GM18951 (cell line): ENCODE data around the gene PRICKLE2.

Experiments used
- POLR2A ChIP-seq: IDR thresholded peaks from 4 replicates; pipeline ENCODE4 v1.6.1; 2011; ENCODE audit warnings: mild to moderate bottlenecking; ENCODE audit not compliant: insufficient read length, insufficient read depth; ENCODE audit errors: extremely low read depth
- in situ Hi-C: fragments of 300-500 bp; cut with MboI; formaldehyde crosslinking; loops from one replicate; pipeline ENCODE4 v1.12.0; 2022; ENCODE audit warnings: low sequenced_read_pairs, mixed read lengths, inconsistent platforms; ENCODE audit not compliant: unreplicated experiment

Gene PRICKLE2, protein sequence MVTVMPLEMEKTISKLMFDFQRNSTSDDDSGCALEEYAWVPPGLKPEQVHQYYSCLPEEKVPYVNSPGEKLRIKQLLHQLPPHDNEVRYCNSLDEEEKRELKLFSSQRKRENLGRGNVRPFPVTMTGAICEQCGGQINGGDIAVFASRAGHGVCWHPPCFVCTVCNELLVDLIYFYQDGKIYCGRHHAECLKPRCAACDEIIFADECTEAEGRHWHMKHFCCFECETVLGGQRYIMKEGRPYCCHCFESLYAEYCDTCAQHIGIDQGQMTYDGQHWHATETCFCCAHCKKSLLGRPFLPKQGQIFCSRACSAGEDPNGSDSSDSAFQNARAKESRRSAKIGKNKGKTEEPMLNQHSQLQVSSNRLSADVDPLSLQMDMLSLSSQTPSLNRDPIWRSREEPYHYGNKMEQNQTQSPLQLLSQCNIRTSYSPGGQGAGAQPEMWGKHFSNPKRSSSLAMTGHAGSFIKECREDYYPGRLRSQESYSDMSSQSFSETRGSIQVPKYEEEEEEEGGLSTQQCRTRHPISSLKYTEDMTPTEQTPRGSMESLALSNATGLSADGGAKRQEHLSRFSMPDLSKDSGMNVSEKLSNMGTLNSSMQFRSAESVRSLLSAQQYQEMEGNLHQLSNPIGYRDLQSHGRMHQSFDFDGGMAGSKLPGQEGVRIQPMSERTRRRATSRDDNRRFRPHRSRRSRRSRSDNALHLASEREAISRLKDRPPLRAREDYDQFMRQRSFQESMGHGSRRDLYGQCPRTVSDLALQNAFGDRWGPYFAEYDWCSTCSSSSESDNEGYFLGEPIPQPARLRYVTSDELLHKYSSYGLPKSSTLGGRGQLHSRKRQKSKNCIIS

DNA sequence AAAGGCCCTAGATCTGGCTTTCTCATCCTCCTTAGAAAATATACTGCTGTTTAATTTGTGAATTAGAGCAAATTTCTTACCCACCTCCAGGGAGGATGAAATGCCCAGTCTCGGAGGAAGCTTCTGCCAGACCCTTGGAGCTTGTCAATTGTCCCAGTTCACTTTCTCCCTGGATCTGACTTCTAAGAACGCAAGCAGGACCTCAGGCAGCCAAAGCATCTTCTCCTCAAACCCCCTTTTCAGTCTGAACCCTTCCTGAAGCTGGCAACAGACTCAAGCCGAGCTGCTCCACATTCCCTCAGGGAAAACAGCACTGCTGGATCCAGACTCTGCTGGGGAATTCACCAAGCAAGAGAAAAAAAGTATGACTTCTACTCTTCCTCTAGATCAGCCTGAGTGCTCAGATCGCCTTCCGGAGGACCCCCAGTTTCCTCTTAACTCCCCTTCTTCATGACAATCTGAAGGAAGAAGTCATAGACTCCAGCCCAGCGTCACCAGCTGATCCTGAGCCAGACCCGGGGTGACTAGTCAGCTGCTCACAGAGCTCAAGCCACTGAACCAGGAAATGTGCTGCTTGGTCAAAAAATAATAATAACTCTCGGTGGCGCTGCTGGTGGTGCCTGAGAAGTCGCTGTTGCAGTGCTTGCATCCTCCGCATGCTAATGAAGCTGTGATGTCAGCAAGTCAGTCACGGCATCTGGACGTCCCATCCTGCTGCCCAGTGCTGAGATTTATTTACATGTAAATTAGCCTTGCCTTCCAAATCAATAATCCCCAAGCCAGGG lies at the start of gene PRICKLE2:
Gene PRICKLE2 (minus strand): TSS at position 641 of the 785 bp plus-strand sequence. CDS start 26,539 bp downstream, outside the sequence.
- no peak for TF ChIP-seq POLR2A
- in situ Hi-C loops = no loop called here

DNA sequence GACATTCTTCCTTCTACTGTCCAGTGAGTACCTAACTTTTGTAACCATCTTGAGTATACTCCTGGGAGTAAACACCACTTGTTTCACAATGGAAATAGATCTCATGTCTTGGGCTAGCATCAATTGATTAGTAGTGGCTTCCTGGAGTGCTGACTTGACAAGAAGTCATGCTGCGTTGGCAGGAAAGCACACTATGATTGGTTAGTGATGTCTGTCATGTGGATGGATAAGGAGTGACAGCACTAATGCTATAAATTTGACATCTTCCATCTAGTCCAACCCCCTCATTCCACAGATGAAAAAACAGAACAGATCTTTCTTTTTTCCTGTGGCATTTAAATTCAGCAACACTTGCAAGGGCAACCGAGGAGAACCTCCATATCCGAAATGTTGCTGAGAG lies 47.6 kb upstream of the PRICKLE2 start:
- TF ChIP-seq POLR2A = no peak

DNA sequence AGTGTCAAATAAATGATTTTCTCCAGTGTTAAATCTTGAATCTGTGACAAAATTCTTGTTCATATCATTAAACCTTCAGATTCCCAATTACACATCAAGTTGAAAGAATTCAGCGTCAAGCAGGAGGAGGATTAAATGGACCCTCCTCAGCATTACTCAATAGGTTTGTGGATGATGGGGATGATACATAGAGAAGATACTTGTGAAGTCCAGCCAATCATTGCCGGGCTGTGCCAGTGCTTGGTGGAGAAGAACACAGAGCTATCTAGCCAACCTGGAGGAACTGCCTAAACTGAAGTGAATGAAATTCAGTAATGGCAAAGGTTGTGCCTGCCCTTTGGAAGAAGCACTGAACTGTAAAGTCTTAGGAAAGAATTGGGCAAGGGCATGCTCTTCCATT lies 47.0 kb upstream of the PRICKLE2 start:
- TF ChIP-seq POLR2A = no peak
- in situ Hi-C loops = no loop called here

More for the DNA sequence above, 47.6 kb upstream of the PRICKLE2 start:
- in situ Hi-C loops = no loop called here

DNA sequence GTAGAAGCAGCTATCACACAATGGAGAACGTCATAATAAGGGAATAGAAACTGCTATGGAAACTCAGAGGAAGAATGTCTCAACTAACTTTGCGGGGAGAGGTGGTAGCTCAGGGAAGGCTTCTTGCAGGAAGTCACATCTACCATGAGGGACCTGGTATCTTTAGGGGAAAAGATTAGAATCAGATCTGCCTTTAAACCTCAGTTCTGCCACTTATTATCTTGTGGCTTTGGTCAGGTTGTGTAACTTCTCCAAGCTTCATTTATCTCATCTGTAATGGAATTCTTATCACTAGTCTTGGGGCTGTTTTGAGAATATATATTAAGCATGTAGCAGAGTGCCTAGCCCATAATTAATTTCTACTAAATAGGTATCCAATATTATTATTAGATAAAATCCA lies 46.4 kb upstream of the PRICKLE2 start:
- in situ Hi-C loops = no loop called here
- no peak for TF ChIP-seq POLR2A

DNA sequence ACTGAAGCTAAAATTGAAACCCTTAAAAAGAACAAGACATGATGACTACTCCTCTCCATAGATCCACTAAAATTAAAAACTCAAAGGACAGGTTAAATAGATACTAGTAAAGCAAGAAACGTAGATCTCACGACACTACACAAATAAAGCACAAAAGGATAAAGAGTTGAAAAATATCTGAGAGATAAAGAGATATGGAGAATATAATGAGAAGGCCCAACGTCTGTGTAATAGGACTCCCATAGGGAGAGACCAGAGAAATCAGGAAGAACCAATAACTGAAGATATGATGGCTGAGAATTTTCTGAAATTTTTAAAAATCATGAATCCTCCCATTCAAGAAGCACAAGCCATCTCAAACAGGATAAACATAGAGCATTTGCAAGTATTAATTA lies 45.6 kb upstream of the PRICKLE2 start:
- no peak for TF ChIP-seq POLR2A
- in situ Hi-C loops = no loop called here

DNA sequence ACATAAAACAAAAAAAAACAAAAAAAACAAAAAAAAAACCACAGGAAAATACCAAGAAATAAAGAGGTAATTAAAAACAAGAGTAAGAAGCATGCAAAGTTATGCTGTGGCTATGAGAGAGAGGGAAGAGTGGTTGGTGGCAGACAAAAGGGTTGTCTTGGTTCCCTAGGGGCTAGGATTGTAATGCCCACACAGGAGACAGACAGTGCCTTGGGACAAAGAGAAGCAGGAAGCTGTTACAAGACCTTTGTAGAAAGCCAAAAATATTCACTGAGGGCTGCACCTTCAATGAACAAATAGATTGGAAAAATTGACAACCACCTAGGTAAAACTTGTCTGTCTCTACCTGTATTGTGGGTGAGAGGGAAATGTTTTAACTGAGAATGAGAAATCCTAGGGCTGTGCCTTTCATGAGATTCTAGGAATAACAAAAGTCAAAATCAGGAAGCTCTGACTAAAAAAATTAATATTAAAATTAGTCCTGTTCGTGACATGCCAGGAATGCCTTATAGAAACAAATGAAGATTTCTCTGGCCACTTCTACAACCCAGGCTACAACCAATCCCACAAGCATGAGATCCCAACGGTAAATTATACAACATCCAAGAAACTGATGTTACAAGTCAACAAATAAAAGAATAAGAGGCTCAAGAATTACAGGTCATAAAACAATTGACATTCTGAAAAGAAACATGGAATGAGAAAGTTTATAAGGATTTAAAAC lies 45.0 kb upstream of the PRICKLE2 start:
- in situ Hi-C loops = no loop called here

DNA sequence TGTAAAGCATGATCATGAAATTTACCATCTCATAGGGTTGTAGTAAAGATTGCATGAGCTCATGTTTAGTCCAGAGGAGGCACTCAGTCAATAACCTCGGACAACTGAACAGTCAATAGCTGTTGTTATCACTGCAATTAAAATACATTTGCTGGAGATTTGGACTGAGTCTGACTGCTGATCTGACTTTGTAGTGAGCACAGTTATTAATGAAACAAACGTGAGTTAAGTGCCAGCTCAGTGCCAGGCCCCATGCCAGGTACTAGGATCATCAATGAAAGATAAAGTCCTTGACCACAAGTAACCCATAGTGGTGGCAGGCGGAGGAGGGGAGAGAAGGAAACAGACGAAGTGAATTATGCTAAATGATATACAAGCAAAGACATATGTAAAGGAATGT lies 43.7 kb upstream of the PRICKLE2 start:
- in situ Hi-C loops = no loop called here
- TF ChIP-seq POLR2A = no peak

More for the DNA sequence above, 45.0 kb upstream of the PRICKLE2 start:
- TF ChIP-seq POLR2A = no peak

DNA sequence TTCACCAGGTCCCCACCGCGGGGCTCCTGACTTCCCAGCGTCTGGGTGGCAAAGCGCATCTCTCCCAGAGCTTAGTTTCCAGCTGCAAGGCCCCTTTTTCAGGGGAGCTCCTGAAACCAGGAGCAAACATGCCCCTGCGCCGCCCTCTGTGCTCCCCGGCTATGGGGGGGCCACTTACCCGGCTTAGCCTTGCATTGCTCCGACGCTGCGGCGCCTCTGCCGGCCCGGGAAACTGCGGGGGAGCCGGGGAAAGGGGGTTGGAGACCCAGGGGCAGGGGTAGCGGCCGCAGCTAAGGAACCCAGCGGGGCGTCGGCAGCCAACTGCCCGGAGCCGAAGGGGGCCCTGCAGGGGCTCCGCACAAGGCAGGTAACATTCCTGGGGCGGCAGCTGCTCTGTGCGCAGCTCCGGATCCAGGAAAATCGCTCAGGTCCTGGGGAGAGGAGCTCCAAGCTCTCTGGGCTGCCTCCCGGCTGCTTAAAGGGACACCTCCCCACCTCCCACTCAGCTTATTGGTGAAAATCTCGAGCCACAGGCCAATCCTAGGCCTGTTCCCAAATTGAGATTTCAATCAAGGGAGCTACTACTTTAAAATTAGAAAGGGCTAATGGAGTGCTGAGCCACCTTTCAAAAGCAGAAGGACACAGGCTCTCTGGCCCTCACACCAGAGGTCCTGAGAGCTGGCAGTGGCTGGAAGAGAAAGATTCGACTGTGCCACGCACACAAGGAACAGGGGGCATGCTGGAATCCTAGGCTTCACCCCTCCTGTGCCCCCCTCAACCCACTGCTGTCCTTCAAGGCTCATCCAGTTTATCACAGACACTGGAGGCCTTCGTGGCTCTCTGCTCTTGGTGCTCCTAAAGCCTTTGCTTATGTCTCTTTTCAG lies 42.7 kb upstream of the PRICKLE2 start:
- in situ Hi-C loops = no loop called here

DNA sequence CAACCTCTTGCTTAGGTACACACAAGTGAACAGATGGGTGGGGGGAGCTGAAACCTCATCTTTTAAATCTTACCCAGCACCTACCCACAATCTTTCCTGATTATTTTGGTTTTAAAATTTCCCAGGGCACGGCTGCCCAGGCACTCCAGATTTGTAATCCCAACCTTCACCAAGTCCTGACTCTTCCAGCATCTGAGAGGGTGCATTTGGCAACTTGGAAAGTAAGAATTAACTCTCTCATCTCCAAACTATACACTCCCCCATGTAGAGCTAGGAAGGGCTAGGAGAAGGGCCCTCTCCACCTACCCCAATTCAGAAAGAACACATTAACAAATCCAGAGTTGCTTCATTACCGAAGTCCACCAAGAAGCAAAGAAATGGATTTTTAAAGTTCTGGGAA lies 41.7 kb upstream of the PRICKLE2 start:
- in situ Hi-C loops = no loop called here
- TF ChIP-seq POLR2A = no peak

More for the DNA sequence above, 42.7 kb upstream of the PRICKLE2 start:
- no peak for TF ChIP-seq POLR2A

DNA sequence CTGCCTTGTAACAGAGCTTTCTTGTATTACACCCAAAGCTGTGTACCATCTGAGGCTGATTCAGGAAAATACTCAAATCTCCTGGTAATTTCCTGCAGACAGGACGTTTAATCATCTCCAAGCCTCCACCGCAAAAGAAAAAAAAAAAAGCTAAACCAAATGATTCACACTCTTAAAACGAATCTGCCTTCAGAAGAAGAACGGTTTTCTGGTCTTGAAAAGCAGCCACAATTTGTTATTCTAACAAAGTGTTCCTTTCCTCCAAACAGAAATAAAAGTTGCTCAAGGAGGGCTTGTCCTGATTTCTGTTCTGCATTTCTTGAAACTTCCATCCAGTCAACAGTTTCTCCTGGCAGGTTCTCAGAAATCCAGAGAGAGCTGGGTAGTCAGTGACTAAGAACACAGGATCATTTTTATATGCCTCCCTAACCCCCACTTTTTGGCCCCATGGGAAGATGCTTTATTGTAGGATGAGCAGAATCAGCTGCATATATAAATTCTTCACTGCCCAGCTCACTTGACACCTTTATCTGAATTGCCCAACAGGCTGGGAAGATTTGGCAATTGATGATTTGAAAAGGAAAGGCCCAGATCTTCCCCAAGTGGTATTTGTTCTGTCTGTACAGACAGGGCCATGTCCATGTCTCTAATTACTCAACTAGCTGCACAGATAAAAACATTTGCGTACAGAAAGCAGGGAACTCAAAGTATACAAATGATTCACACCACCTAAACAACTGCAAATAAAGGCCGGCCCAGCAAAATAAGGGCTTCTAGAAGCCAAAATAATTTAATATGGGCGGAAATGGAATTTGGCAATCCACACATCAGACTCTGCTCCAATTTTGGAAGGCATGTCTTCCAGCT lies 41.0 kb upstream of the PRICKLE2 start:
- in situ Hi-C loops = no loop called here

DNA sequence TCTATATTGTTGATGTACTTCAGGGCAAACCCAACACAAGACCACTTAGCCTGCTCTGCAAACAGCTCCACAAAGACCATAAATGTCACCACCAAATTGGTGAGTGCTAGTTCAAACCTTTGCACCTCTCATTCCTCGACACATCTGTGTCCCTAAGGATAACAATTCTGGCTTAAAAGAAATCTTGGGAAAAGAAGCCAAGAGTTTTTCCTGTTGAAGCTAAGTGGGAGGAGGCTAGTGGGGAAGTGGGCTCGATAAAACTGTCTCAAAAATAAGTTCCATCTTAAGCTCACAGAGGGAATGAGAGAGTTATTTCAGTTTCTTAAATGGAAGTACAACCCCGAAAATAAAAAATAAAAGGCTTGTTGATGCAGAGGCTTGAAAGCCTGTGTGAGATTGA lies 40.4 kb upstream of the PRICKLE2 start:
- TF ChIP-seq POLR2A = no peak
- in situ Hi-C loops = no loop called here

More for the DNA sequence above, 41.0 kb upstream of the PRICKLE2 start:
- no peak for TF ChIP-seq POLR2A
